Fibroblast of lung (primary cell): ENCODE measurements around the gene PSMG3.

ENCODE experiments used
- CTCF ChIP-seq, 2 donors: IDR thresholded peaks in 1 of 2; conservative IDR thresholded peaks in 1 of 2; 1 replicate in 1 of 2; 2 replicates in 1 of 2; pipeline ENCODE4 v1.5.1; 2011 to 2012; ENCODE audit warnings: low read length in 2 of 2, control low read depth in 1 of 2, inconsistent platforms in 1 of 2, low read depth in 1 of 2, mild to moderate bottlenecking in 1 of 2
- EZH2 ChIP-seq: IDR thresholded peaks from 2 replicates; pipeline ENCODE4 v1.5.1; 2012; ENCODE audit warnings: low read length, control low read depth, mild to moderate bottlenecking; ENCODE audit errors: missing control alignments

- TF ChIP-seq CTCF (conservative IDR thresholded peaks at IDR 0.05 in 1 of 2, IDR thresholded peaks at IDR 0.05 in 1 of 2; ENCODE audit: low read depth in 1 of 2, low read length in 2 of 2) (no peak), EZH2 (no peak)
Observed at GRCh38 chr7:1548944-1549343, 20.9 kb downstream of the PSMG3 start.
